HEK293 (cell line): ENCODE measurements around the gene NEUROD4.

Source experiments
- CTCF ChIA-PET: fragments of 350-600 bp; formaldehyde crosslinking; extraction: SDS; loops from one replicate; lab custom pipeline; 2021; ENCODE audit warnings: antibody characterized with exemption; lab: Yijun Ruan, JAX
- POLR2A ChIA-PET: fragments of 300-600 bp; formaldehyde crosslinking; extraction: SDS; loops from one replicate; lab custom pipeline; 2020; ENCODE audit warnings: antibody characterized with exemption, inconsistent platforms; lab: Yijun Ruan, JAX
- H3K27ac ChIP-seq: fragments of 200-500 bp; sonication (Bioruptor generic); 2 replicates; pipeline ENCODE4 v1.5.1; 2014; ENCODE audit warnings: low read depth, low read length, control low read depth, inconsistent platforms; ENCODE audit errors: extremely low read depth
- H3K36me3 ChIP-seq, 2 experiments: fragments of 200-500 bp in 1 of 2; sonication (Bioruptor generic) in 1 of 2; 1 replicate in 1 of 2; 2 replicates in 1 of 2; pipeline ENCODE4 v1.5.1; 2014 to 2017; ENCODE audit warnings: inconsistent platforms in 2 of 2, low read length in 2 of 2; ENCODE audit not compliant: control insufficient read depth in 2 of 2, insufficient read depth in 1 of 2
- H3K4me1 ChIP-seq: fragments of 200-500 bp; sonication (Bioruptor generic); 2 replicates; pipeline ENCODE4 v1.5.1; 2014; ENCODE audit warnings: mild to moderate bottlenecking, low read length, inconsistent platforms; ENCODE audit not compliant: control insufficient read depth, insufficient read depth
- H3K4me3 ChIP-seq: 2 replicates; pipeline ENCODE4 v1.5.1; 2011; ENCODE audit warnings: low read depth, mild to moderate bottlenecking, control low read depth, low read length, moderate library complexity
- H3K9me3 ChIP-seq: fragments of 200-500 bp; sonication (Bioruptor generic); 2 replicates; pipeline ENCODE4 v1.5.1; 2014; ENCODE audit warnings: low read depth, low read length, inconsistent platforms; ENCODE audit not compliant: control insufficient read depth, insufficient read depth
- HOXD13 ChIP-seq: sonication (generic); formaldehyde crosslinking; IDR thresholded peaks from 2 replicates; pipeline ENCODE4 v1.8.0; 2022; ENCODE audit warnings: missing genetic modification reagents, borderline replicate concordance
- INSM2 ChIP-seq: fragments of 450-650 bp; formaldehyde crosslinking; IDR thresholded peaks from 2 replicates; pipeline ENCODE4 v1.5.1; 2016; ENCODE audit warnings: missing biosample characterization, missing genetic modification characterization
- KLF9 ChIP-seq: fragments of 450-650 bp; formaldehyde crosslinking; IDR thresholded peaks from 2 replicates; pipeline ENCODE4 v1.5.1; 2016; ENCODE audit warnings: missing biosample characterization, missing genetic modification characterization, low read depth
- OVOL3 ChIP-seq: fragments of 450-650 bp; formaldehyde crosslinking; IDR thresholded peaks from 2 replicates; pipeline ENCODE4 v1.5.1; 2016; ENCODE audit warnings: missing biosample characterization, missing genetic modification characterization
- SCRT2 ChIP-seq: fragments of 450-650 bp; formaldehyde crosslinking; IDR thresholded peaks from 2 replicates; pipeline ENCODE4 v1.5.1; 2016; ENCODE audit warnings: missing biosample characterization, missing genetic modification characterization
- SP2 ChIP-seq: fragments of 450-650 bp; formaldehyde crosslinking; IDR thresholded peaks from 2 replicates; pipeline ENCODE4 v1.5.1; 2016; ENCODE audit warnings: missing biosample characterization, missing genetic modification characterization
- ZBTB11 ChIP-seq: fragments of 450-650 bp; formaldehyde crosslinking; conservative IDR thresholded peaks from 2 replicates; pipeline ENCODE4 v1.5.1; 2016; ENCODE audit warnings: low read depth, missing biosample characterization, missing genetic modification characterization
- ZBTB21 ChIP-seq: fragments of 450-650 bp; formaldehyde crosslinking; IDR thresholded peaks from 2 replicates; pipeline ENCODE4 v1.5.1; 2017; ENCODE audit warnings: missing biosample characterization, missing genetic modification characterization
- ZNF2 ChIP-seq: fragments of 450-650 bp; formaldehyde crosslinking; IDR thresholded peaks from 2 replicates; pipeline ENCODE4 v1.5.1; 2016; ENCODE audit warnings: missing biosample characterization, missing genetic modification characterization
- ZNF302 ChIP-seq: fragments of 450-650 bp; formaldehyde crosslinking; IDR thresholded peaks from 2 replicates; pipeline ENCODE4 v1.5.1; 2016; ENCODE audit warnings: missing biosample characterization, missing genetic modification characterization, low read depth
- ZNF366 ChIP-seq: fragments of 450-650 bp; formaldehyde crosslinking; conservative IDR thresholded peaks from 2 replicates; pipeline ENCODE4 v1.5.1; 2016; ENCODE audit warnings: missing biosample characterization, missing genetic modification characterization
- ZNF394 ChIP-seq: fragments of 450-650 bp; formaldehyde crosslinking; IDR thresholded peaks from 2 replicates; pipeline ENCODE4 v1.5.1; 2016; ENCODE audit warnings: missing biosample characterization, missing genetic modification characterization, mild to moderate bottlenecking, moderate library complexity, borderline replicate concordance
- ZNF449 ChIP-seq: fragments of 450-650 bp; formaldehyde crosslinking; IDR thresholded peaks from 2 replicates; pipeline ENCODE4 v1.5.1; 2017; ENCODE audit warnings: missing biosample characterization, mild to moderate bottlenecking, missing genetic modification characterization, moderate library complexity
- ZNF510 ChIP-seq: fragments of 450-650 bp; formaldehyde crosslinking; IDR thresholded peaks from 2 replicates; pipeline ENCODE4 v1.5.1; 2018; ENCODE audit warnings: mild to moderate bottlenecking, missing genetic modification characterization, missing biosample characterization; ENCODE audit not compliant: insufficient replicate concordance
- ZNF521 ChIP-seq: fragments of 450-650 bp; formaldehyde crosslinking; IDR thresholded peaks from 2 replicates; pipeline ENCODE4 v1.5.1; 2017; ENCODE audit warnings: missing biosample characterization, mild to moderate bottlenecking, missing genetic modification characterization
- ZNF529 ChIP-seq: fragments of 450-650 bp; formaldehyde crosslinking; IDR thresholded peaks from 2 replicates; pipeline ENCODE4 v1.5.1; 2017; ENCODE audit warnings: missing genetic modification characterization, missing biosample characterization; ENCODE audit not compliant: insufficient replicate concordance
- ZNF560 ChIP-seq: fragments of 450-650 bp; formaldehyde crosslinking; IDR thresholded peaks from 2 replicates; pipeline ENCODE4 v1.5.1; 2017; ENCODE audit warnings: missing biosample characterization, missing genetic modification characterization, borderline replicate concordance
- ZNF624 ChIP-seq: fragments of 450-650 bp; formaldehyde crosslinking; IDR thresholded peaks from 2 replicates; pipeline ENCODE4 v1.5.1; 2017; ENCODE audit warnings: missing biosample characterization, missing genetic modification characterization
- ZNF645 ChIP-seq: fragments of 450-650 bp; formaldehyde crosslinking; IDR thresholded peaks from 2 replicates; pipeline ENCODE4; 2016; ENCODE audit warnings: missing biosample characterization, missing genetic modification characterization
- ZNF654 ChIP-seq: fragments of 450-650 bp; formaldehyde crosslinking; IDR thresholded peaks from 2 replicates; pipeline ENCODE4 v1.5.1; 2016; ENCODE audit warnings: low read depth, missing biosample characterization, missing genetic modification characterization
- ZNF664 ChIP-seq: fragments of 450-650 bp; formaldehyde crosslinking; IDR thresholded peaks from 2 replicates; pipeline ENCODE4 v1.5.1; 2016; ENCODE audit warnings: missing biosample characterization, missing genetic modification characterization

Gene NEUROD4

GRCh38 chr12:54987611-54988231, 32.1 kb upstream of the NEUROD4 start:
- peak; percentile 39; the same call in 1 of the 2 replicates for TF ChIP-seq ZNF366
- no peak for TF ChIP-seq ZNF302 (tag by site-specific recombination)
- no peak for TF ChIP-seq SCRT2
- no peak for TF ChIP-seq ZNF624 (tag by site-specific recombination)
- CTCF ChIA-PET = no interaction called here
- POLR2A ChIA-PET = no interaction called here
- Histone ChIP-seq H3K36me3 (no peaks in the 10 kb centered on the region), H3K9me3 (no peaks in the 10 kb centered on the region), H3K4me1 (no peaks in the 10 kb centered on the region), H3K27ac (no peak overlapping the region), H3K4me3 (no peak overlapping the region)

GRCh38 chr12:54988402-54989054, 31.2 kb upstream of the NEUROD4 start:
- no peaks in the 10 kb centered on the region for H3K9me3 ChIP-seq
- ChIA-PET POLR2A (no interaction called here), CTCF (no interaction called here)
- TF ChIP-seq ZBTB21 (tag by site-specific recombination) = no peak
- no peak for TF ChIP-seq ZNF529 (tag by site-specific recombination)
- no peak for TF ChIP-seq KLF9 (tag by site-specific recombination)
- no peak for TF ChIP-seq ZNF394 (tag by site-specific recombination)
- no peak for TF ChIP-seq ZBTB11 (tag by site-specific recombination)
- no peak for TF ChIP-seq HOXD13 (CRISPR knock-in tag)
- no peak for TF ChIP-seq ZNF654 (tag by site-specific recombination)
- H3K27ac ChIP-seq = no peak overlapping the region
- no peaks in the 10 kb centered on the region for H3K4me1 ChIP-seq
- H3K36me3 ChIP-seq = no peaks in the 10 kb centered on the region
- no peak overlapping the region for H3K4me3 ChIP-seq

- H3K9me3 ChIP-seq = no peaks in the 10 kb centered on the region
- H3K27ac ChIP-seq = no peak overlapping the region
- CTCF ChIA-PET = interaction anchor here (0.8 kb wide), 1 partner anchor 393 kb away, joined by 3 read pairs; no protein-coding TSS in a partner anchor
- TF ChIP-seq INSM2 (no peak), ZNF2 (no peak), ZNF521 (tag by site-specific recombination) (no peak), ZNF645 (tag by site-specific recombination) (no peak), ZNF560 (tag by site-specific recombination) (no peak), OVOL3 (tag by site-specific recombination) (no peak), ZNF510 (tag by site-specific recombination) (no peak), ZNF449 (tag by site-specific recombination) (no peak), ZNF664 (tag by site-specific recombination) (no peak), SP2 (tag by site-specific recombination) (no peak)
- no peaks in the 10 kb centered on the region for H3K4me1 ChIP-seq
- H3K4me3 ChIP-seq = no peak overlapping the region
- POLR2A ChIA-PET = no interaction called here
- H3K36me3 ChIP-seq = no peaks in the 10 kb centered on the region
These were observed 29.9 kb upstream of the NEUROD4 start for GRCh38 chr12:54989829-54990228.
